Upper lobe of left lung (tissue), 6 donors: Measurements from ENCODE around the gene CEP41. TPM values are rescaled to one million over a fixed set of nuclear protein-coding genes. Genes with fewer than 3 reads are reported as not detected.

Source experiments
- ATAC-seq, 2 donors: fragments of 200-7000 bp; cut with Tn5 transposase; one replicate each; pipeline ENCODE4 v1.9.1; 2022; ENCODE audit warnings: mild to moderate bottlenecking in 2 of 2, moderate library complexity in 2 of 2; ENCODE audit not compliant: low FRiP score in 2 of 2
- DNase-seq, 2 donors: peaks; one replicate each; pipeline ENCODE4 v3.0.0-alpha.2; 2019 to 2020
- H3K27ac ChIP-seq, 4 donors: fragments of 200-600 bp; sonication (generic); one replicate each; pipeline ENCODE4 v1.5.1; 2016 to 2019
- H3K27me3 ChIP-seq, 4 donors: fragments of 200-600 bp; sonication (generic); one replicate each; pipeline ENCODE4 v1.5.1; 2017 to 2019
- H3K36me3 ChIP-seq, 4 donors: fragments of 200-600 bp; sonication (generic); one replicate each; pipeline ENCODE4 v1.5.1; 2016 to 2019
- H3K4me1 ChIP-seq, 4 donors: fragments of 200-600 bp; sonication (generic); one replicate each; pipeline ENCODE4 v1.5.1; 2018 to 2019
- H3K4me3 ChIP-seq, 4 donors: fragments of 200-600 bp; sonication (generic); one replicate each; pipeline ENCODE4 v1.5.1; 2017 to 2019; ENCODE audit warnings: mild to moderate bottlenecking in 2 of 4, moderate library complexity in 1 of 4
- H3K9me3 ChIP-seq, 4 donors: fragments of 200-600 bp; sonication (generic); one replicate each; pipeline ENCODE4 v1.5.1; 2018 to 2019
- EP300 ChIP-seq, 4 donors: sonication (generic); formaldehyde crosslinking; IDR thresholded peaks; one replicate each; pipeline ENCODE4 v1.5.1; 2017; ENCODE audit warnings: antibody characterized with exemption in 4 of 4, control low read depth in 2 of 4
- POLR2A ChIP-seq, 4 donors: fragments of 450-650 bp; IDR thresholded peaks; one replicate each; pipeline ENCODE4 v1.5.1; 2016 to 2017; ENCODE audit warnings: antibody characterized with exemption in 4 of 4, mild to moderate bottlenecking in 2 of 4
- POLR2AphosphoS5 ChIP-seq, 2 donors: sonication (generic); formaldehyde crosslinking; IDR thresholded peaks; one replicate each; pipeline ENCODE4 v1.5.1; 2017; ENCODE audit warnings: antibody characterized with exemption in 2 of 2
- WGBS, 2 donors: methylation state at CpG; one replicate each; pipeline ENCODE4 v1.1.5; 2017 to 2018; 5-methylcytosine and 5-hydroxymethylcytosine counted together
- small RNA-seq, 4 donors: library from RNA; depleted of rRNA; stranded (forward); fragments of <200 nt; gene quantifications; one replicate each; pipeline ENCODE3, GENCODE V24; 2016
- total RNA-seq, 6 donors: library from RNA; depleted of rRNA in 4 of 6; stranded (reverse); fragments of >200 nt in 4 of 6; gene quantifications; one replicate each; pipeline versions ENCODE4 v1.1.0 to v1.2.1, GENCODE V29; 2016 to 2021
- TF ChIP-seq, protein P1 (sequence below), 6 experiments: fragments of 450-650 bp in 4 of 6; fragments of 200-600 bp in 2 of 6; sonication (generic) in 2 of 6; IDR thresholded peaks; one replicate each; pipeline ENCODE4 v1.5.1; 2016 to 2019; ENCODE audit warnings: antibody characterized with exemption in 6 of 6
- donor health status: DM: no; HTN: no; CAD: no; lungs with moderate emphysema.
- donor health status: DM: no; HTN: yes; CAD: no; lungs with severe emphysema.

The CEP41 gene
- total RNA-seq, 6 donors from 2014 or later = 4.3 to 11.5 (median 7.2) TPM

DNA sequence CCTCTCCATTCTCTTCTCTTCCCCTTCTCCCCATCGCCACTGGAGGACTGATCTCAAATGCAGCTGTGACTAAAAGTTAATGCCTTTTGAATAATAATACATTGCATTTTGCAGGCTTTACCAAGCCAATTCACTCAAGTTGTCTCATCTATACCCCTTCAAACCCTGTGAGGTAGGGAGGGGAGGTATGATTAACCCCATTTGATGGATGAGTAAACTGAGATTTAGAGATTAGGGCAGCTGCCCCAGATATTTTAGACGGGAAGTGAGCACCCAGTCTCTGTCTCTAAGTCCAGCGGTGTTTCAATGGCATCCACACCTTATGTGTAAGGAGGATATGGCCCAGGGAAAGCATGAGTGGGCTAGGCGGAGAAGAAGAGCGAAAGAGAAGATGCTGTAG is 95.1 kb downstream of the CEP41 start:
- H3K27me3 ChIP-seq = no peaks in the 10 kb centered on the region
- no peak overlapping the region for H3K27ac ChIP-seq
- TF ChIP-seq EP300 (IDR thresholded peaks at IDR 0.05) (no peak), POLR2A (IDR thresholded peaks at IDR 0.05) (no peak), POLR2AphosphoS5 (IDR thresholded peaks at IDR 0.05) (no peak)
- TF ChIP-seq, protein P1, sequence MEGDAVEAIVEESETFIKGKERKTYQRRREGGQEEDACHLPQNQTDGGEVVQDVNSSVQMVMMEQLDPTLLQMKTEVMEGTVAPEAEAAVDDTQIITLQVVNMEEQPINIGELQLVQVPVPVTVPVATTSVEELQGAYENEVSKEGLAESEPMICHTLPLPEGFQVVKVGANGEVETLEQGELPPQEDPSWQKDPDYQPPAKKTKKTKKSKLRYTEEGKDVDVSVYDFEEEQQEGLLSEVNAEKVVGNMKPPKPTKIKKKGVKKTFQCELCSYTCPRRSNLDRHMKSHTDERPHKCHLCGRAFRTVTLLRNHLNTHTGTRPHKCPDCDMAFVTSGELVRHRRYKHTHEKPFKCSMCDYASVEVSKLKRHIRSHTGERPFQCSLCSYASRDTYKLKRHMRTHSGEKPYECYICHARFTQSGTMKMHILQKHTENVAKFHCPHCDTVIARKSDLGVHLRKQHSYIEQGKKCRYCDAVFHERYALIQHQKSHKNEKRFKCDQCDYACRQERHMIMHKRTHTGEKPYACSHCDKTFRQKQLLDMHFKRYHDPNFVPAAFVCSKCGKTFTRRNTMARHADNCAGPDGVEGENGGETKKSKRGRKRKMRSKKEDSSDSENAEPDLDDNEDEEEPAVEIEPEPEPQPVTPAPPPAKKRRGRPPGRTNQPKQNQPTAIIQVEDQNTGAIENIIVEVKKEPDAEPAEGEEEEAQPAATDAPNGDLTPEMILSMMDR (IDR thresholded peaks at IDR 0.05) = no peak
- H3K4me3 ChIP-seq = no peak overlapping the region
- no peaks in the 10 kb centered on the region for H3K36me3 ChIP-seq
- no peaks in the 10 kb centered on the region for H3K9me3 ChIP-seq
- H3K4me1 ChIP-seq = no peaks in the 10 kb centered on the region
- ATAC-seq = no peak
- DNase-seq = no peak
- 88 to 92% methylated on average over 4 of the region's 5 CpGs for WGBS, 2 donors

DNA sequence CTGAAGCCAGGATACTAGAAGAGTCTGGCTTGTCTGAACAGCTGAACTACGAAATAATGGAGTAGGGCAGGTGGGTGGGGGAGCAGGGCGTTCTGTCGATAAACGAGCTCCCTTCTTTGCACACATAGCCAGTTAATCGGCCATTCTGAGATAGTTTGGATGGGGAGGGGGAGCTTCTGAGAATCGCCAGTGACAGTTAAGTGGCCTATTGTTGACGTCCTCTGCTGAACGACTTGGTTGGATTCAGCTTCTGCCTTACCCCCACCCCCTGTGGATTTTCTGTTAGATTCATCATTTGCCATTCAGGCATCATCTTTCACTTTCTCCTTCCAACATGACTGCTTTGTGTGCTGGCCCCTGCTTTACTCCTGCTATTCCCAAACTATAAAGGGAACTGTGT is 95.7 kb downstream of the CEP41 start:
- Histone ChIP-seq H3K36me3 (no peaks in the 10 kb centered on the region), H3K27ac (no peak overlapping the region), H3K9me3 (no peaks in the 10 kb centered on the region), H3K4me1 (no peaks in the 10 kb centered on the region), H3K4me3 (no peak overlapping the region), H3K27me3 (no peaks in the 10 kb centered on the region)
- WGBS, 2 donors = 65 to 69% methylated on average over 8 of the region's 8 CpGs
- DNase-seq (no peak), ATAC-seq (no peak)
- TF ChIP-seq EP300 (IDR thresholded peaks at IDR 0.05) (no peak), POLR2AphosphoS5 (IDR thresholded peaks at IDR 0.05) (no peak), POLR2A (IDR thresholded peaks at IDR 0.05) (no peak)
- TF ChIP-seq, protein P1 (IDR thresholded peaks at IDR 0.05) = no peak

DNA sequence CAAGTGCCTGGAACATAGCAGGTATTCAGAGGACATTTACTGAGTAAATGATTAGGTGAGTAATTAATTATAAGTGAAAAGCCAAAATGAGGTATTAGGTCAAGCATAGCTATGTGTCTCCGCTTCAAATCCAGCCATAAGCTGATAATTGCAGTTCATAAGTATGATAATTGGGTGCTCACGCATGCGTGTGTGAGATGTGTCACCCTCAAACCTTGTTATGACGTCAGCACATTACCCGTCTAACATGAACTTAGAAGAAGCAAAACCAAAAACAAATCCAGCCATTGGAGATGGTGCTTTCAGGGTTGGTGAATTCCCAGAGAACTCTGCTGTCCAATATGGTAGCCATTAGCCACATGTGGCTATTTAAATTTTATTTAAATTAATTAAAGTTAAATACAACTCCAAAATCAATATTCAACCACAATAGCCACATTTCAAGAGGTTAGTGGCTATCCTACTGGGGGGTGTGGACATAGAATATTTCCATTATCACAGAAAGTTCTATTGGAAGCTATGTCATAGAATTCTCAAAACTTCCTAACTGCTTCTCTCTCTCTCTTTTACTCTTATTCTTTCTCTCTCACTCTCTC is 96.4 kb downstream of the CEP41 start, which contains the start of gene CPA5:
CPA5 (plus strand) TSS at position 546 of the 596 bp plus-strand sequence. CDS start 1,670 bp downstream, outside the sequence.
- Histone ChIP-seq H3K36me3 (no peaks in the 10 kb centered on the region), H3K27me3 (no peaks in the 10 kb centered on the region), H3K27ac (no peak within 1 kb of the TSS), H3K4me3 (no peak within 1 kb of the TSS), H3K4me1 (no peaks in the 10 kb centered on the region), H3K9me3 (no peaks in the 10 kb centered on the region)
- TF ChIP-seq POLR2A (IDR thresholded peaks at IDR 0.05) = no peak
- ATAC-seq (no peak), DNase-seq (no peak)
- WGBS, 2 donors = 89 to 96% methylated on average over 5 of the region's 5 CpGs

Small RNAs within 50 kb of the gene (small RNA-seq; reads per million reads assigned to genes)
- gene RF02148 (0 reads per million in 4 donors), gene RF02149 (0 reads per million in 4 donors), gene RF02150 (0 reads per million in 4 donors)

Other genes starting within 250 kb of the CEP41 start
- gene TMEM209, start 235.6 kb downstream of the CEP41 start, total RNA-seq = 10 to 100 TPM in 5 of 6 donors, 1 to 10 TPM in 1; 6.2 to 23.3 (median 14.7) TPM
- gene SSMEM1, start 233.2 kb downstream of the CEP41 start, total RNA-seq = not detected
- gene CPA2, start 174.2 kb downstream of the CEP41 start, total RNA-seq = 1 to 10 TPM in 2 of 6 donors, not detected in 4; 1.1 to 2.8 TPM
- under 1 TPM in 2 of 6 donors, not detected in 4; 0.20 to 0.34 TPM for gene CPA4, start 147.9 kb downstream of the CEP41 start, total RNA-seq
- not detected for gene CPA5, start 96.2 kb downstream of the CEP41 start, total RNA-seq
- gene CPA1, start 60.5 kb downstream of the CEP41 start, total RNA-seq = 10 to 100 TPM in 2 of 6 donors, not detected in 4; 12.6 to 21.8 TPM
- 10 to 100 TPM; 13.9 to 52.5 (median 17.8) TPM for gene MEST, start 51.1 kb upstream of the CEP41 start, total RNA-seq
- 10 to 100 TPM in 4 of 6 donors, 1 to 10 TPM in 2; 8.4 to 18.7 (median 13.9) TPM for gene COPG2, start 227.7 kb upstream of the CEP41 start, total RNA-seq
- not detected for gene TSGA13, start 245.5 kb upstream of the CEP41 start, total RNA-seq